Prostate gland (tissue), 2 donors: ENCODE measurements around the gene HSBP1L1. TPM values are rescaled to one million over a fixed set of nuclear protein-coding genes. Genes with fewer than 3 reads are reported as not detected.

Source experiments
- DNase-seq: peaks from one replicate; pipeline ENCODE4 v3.0.0-alpha.2; 2019; ENCODE audit warnings: low spot score
- H3K27ac ChIP-seq, 2 donors: fragments of 200-600 bp; sonication (generic); 2 replicates each; pipeline ENCODE4 v1.5.1; 2017 to 2019
- H3K27me3 ChIP-seq: fragments of 200-600 bp; sonication (generic); replicated peaks from 2 replicates; pipeline ENCODE4 v1.5.1; 2019; ENCODE audit not compliant: insufficient read depth
- H3K36me3 ChIP-seq, 2 donors: fragments of 200-600 bp; sonication (generic); 1 replicate in 1 of 2; 2 replicates in 1 of 2; pipeline versions ENCODE4 v1.5.1 to v1.8.1; 2017 to 2019
- H3K4me1 ChIP-seq: fragments of 200-600 bp; sonication (generic); replicated peaks from 2 replicates; pipeline ENCODE4 v1.5.1; 2019
- H3K4me3 ChIP-seq, 2 donors: fragments of 200-600 bp; sonication (generic); 2 replicates each; pipeline ENCODE4 v1.5.1; 2017 to 2019
- H3K9me3 ChIP-seq: fragments of 200-600 bp; sonication (generic); 2 replicates; pipeline ENCODE4 v1.5.1; 2017
- POLR2A ChIP-seq: fragments of 450-650 bp; IDR thresholded peaks from one replicate; pipeline ENCODE4 v1.6.1; 2016; ENCODE audit warnings: antibody characterized with exemption, mild to moderate bottlenecking
- POLR2AphosphoS5 ChIP-seq: sonication (generic); formaldehyde crosslinking; IDR thresholded peaks from one replicate; pipeline ENCODE4 v1.6.1; 2017; ENCODE audit warnings: antibody characterized with exemption
- WGBS: methylation state at CpG from one replicate; pipeline ENCODE4 v1.1.5; 2018; 5-methylcytosine and 5-hydroxymethylcytosine counted together
- intact Hi-C: fragments of 100-400 bp; cut with DNase I; formaldehyde crosslinking; loops from one replicate; pipeline ENCODE4 v1.14.2; 2022
- total RNA-seq, 2 donors: library from RNA; depleted of rRNA; stranded (reverse); fragments of >200 nt; gene quantifications; one replicate each; pipeline ENCODE4 v1.1.0, GENCODE V29; 2016
- TF ChIP-seq, protein P1 (sequence below), 4 experiments: fragments of 200-600 bp in 2 of 4; fragments of 450-650 bp in 2 of 4; sonication (generic) in 2 of 4; IDR thresholded peaks; 1 replicate in 3 of 4; 2 replicates in 1 of 4; pipeline ENCODE4 v1.5.1; 2016 to 2019; ENCODE audit warnings: antibody characterized with exemption in 4 of 4, mild to moderate bottlenecking in 2 of 4, moderate library complexity in 2 of 4

Gene HSBP1L1
- total RNA-seq, 2 donors from 2014 or later, result 20.4 to 66.9 TPM

- H3K36me3 ChIP-seq, result no peaks in the 10 kb centered on the region
- intact Hi-C loops, result no loop called here
- H3K4me1 ChIP-seq, result no peaks in the 10 kb centered on the region
- H3K4me3 ChIP-seq, result no peak overlapping the region
- DNase-seq, result no peak
- no peaks in the 10 kb centered on the region for H3K9me3 ChIP-seq
- 72% methylated on average over 5 of the region's 5 CpGs for WGBS
- no peak overlapping the region for H3K27ac ChIP-seq
- H3K27me3 ChIP-seq, result no peaks in the 10 kb centered on the region
- TF ChIP-seq POLR2AphosphoS5 (no peak), POLR2A (no peak)
- TF ChIP-seq, protein P1, sequence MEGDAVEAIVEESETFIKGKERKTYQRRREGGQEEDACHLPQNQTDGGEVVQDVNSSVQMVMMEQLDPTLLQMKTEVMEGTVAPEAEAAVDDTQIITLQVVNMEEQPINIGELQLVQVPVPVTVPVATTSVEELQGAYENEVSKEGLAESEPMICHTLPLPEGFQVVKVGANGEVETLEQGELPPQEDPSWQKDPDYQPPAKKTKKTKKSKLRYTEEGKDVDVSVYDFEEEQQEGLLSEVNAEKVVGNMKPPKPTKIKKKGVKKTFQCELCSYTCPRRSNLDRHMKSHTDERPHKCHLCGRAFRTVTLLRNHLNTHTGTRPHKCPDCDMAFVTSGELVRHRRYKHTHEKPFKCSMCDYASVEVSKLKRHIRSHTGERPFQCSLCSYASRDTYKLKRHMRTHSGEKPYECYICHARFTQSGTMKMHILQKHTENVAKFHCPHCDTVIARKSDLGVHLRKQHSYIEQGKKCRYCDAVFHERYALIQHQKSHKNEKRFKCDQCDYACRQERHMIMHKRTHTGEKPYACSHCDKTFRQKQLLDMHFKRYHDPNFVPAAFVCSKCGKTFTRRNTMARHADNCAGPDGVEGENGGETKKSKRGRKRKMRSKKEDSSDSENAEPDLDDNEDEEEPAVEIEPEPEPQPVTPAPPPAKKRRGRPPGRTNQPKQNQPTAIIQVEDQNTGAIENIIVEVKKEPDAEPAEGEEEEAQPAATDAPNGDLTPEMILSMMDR (IDR thresholded peaks at IDR 0.05), result no peak
Observed at GRCh38 chr18:79935098-79935480, 29.4 kb upstream of the HSBP1L1 start.

DNA sequence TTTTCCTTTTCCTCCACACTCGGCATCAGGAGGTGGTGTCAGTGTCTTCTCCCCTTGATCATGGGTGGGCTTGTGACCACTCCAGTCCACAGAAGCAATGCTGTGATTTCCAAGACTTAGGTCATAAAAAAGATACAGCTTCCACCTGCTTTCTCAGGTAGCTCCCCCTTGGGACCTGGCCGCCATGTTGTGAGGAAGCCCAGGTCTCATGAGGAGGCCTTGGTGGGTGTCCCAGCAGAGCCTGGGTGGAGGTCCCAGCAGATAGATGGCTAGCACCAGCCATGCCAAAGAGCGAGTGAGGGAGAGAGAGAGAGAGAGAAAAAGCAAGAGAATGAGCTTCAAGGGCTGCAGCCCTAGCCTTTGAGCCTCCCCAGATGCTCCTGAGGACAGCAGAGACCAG lies 28.9 kb upstream of the HSBP1L1 start:
- no peak for DNase-seq
- Histone ChIP-seq H3K36me3 (no peaks in the 10 kb centered on the region), H3K9me3 (no peaks in the 10 kb centered on the region), H3K4me3 (no peak overlapping the region), H3K4me1 (no peaks in the 10 kb centered on the region), H3K27ac (no peak overlapping the region), H3K27me3 (no peaks in the 10 kb centered on the region)
- TF ChIP-seq POLR2AphosphoS5, result no peak
- no peak for TF ChIP-seq POLR2A
- TF ChIP-seq, protein P1 (IDR thresholded peaks at IDR 0.05), result no peak
- intact Hi-C loops, result no loop called here
- WGBS, result 93% methylated on average over 3 of the region's 3 CpGs

GRCh38 chr18:79935925-79936324 lies 28.5 kb upstream of the HSBP1L1 start:
- Histone ChIP-seq H3K36me3 (no peaks in the 10 kb centered on the region), H3K4me1 (no peaks in the 10 kb centered on the region), H3K4me3 (no peak overlapping the region), H3K27ac (no peak overlapping the region), H3K9me3 (no peaks in the 10 kb centered on the region), H3K27me3 (no peaks in the 10 kb centered on the region)
- intact Hi-C loops, result no loop called here
- TF ChIP-seq, protein P1 (IDR thresholded peaks at IDR 0.05), result no peak
- TF ChIP-seq POLR2AphosphoS5, result no peak
- WGBS, result 96% methylated on average over 6 of the region's 6 CpGs
- DNase-seq, result no peak

DNA sequence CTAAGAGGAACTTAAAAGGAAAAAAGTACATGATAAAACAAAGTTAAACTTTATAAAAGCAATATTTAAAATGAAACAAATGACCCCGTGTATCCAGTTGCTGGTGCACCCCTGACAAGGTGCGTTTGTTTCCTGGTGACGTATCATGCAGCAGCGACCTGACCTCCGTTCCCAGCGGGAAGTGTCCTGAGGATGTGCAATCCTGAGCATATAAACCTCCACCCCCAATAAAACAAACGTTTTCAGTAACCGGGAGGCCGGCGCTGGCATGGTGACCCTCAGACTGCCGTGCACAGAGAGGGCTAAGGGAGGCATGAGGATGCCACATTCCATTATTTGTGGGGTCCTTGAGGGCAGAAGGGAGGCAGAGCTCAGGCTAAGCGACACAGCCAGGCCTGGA lies 27.8 kb upstream of the HSBP1L1 start:
- intact Hi-C loops, result no loop called here
- Histone ChIP-seq H3K4me3 (no peak overlapping the region), H3K36me3 (no peaks in the 10 kb centered on the region), H3K27me3 (no peaks in the 10 kb centered on the region), H3K4me1 (peaks cover 2% of the 10 kb centered on the region), H3K9me3 (no peaks in the 10 kb centered on the region), H3K27ac (no peak overlapping the region)
- TF ChIP-seq, protein P1 (IDR thresholded peaks at IDR 0.05), result no peak
- no peak for TF ChIP-seq POLR2A
- no peak for TF ChIP-seq POLR2AphosphoS5
- 92% methylated on average over 12 of the region's 12 CpGs for WGBS
- no peak for DNase-seq

DNA sequence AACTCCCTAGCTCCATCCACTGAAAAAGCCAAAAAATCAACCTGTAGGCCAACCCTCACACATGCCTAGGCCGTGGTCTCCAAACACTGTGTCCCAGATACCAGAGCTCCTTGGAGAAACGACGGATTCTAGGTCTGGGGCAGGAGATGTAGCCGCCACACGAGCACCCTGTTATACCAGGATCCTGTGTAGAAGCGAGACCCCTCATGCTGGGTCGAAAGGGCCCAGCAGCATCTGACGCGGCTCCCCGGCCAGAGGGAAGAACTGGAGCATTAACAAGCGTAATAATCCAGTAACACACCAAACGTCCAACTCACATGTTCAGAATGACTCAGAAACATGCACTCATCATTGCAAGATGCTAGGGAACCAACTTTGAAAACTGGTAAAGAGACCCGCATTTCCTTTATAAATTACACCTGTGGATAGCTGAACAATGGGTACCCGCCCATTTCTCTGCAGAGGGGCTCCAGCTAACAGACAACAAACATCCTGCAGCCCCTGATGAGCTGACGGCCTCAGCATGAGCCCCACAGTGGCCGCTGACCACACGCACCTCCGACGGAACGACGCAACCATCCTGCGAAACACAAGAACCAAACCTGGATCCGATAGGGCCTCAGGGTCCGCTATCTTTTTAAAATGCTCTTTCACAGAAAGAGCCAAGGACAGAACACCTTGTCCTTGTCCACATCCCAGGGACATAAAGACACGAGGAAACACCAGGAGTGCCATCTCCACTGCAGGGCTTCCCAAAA lies 27.2 kb upstream of the HSBP1L1 start:
- Histone ChIP-seq H3K4me1 (peaks cover 3% of the 10 kb centered on the region), H3K4me3 (no peak overlapping the region), H3K27ac (no peak overlapping the region), H3K27me3 (no peaks in the 10 kb centered on the region), H3K9me3 (no peaks in the 10 kb centered on the region), H3K36me3 (no peaks in the 10 kb centered on the region)
- 96% methylated on average over 25 of the region's 25 CpGs for WGBS
- intact Hi-C loops, result no loop called here
- DNase-seq, result no peak
- TF ChIP-seq POLR2A, result no peak
- TF ChIP-seq, protein P1 (IDR thresholded peaks at IDR 0.05), result no peak
- no peak for TF ChIP-seq POLR2AphosphoS5
